Measurements from ENCODE around the gene ACAD8. TPM values are rescaled to one million over a fixed set of nuclear protein-coding genes. Genes with fewer than 3 reads are reported as not detected.

Gene ACAD8
- polyA plus RNA-seq, 1 of the 3 experiments (the other 2 are of a cell fraction): 29.8 TPM

- Histone ChIP-seq H3F3A (replicated peaks; ENCODE audit: insufficient read depth) (no peaks in the 10 kb centered on the region), H3K27ac (ENCODE audit: low read depth in 2 of 2, low read length in 1 of 2) (no peak overlapping the region), H3K36me3 (replicated peaks in 1 of 2; ENCODE audit: control insufficient read depth in 1 of 2, insufficient read depth in 2 of 2, low read length in 1 of 2) (peaks cover 23 to 25% of the 10 kb centered on the region in 2 experiments), H3K9me2 (no peaks in the 10 kb centered on the region), H2AFZ (ENCODE audit: low read depth) (peak overlapping the region; percentile 69; the same call in 1 of the 2 replicates), H3K4me2 (peak overlapping the region; percentile 88), H3K9ac (peak overlapping the region; percentile 65; the same call in 1 of the 2 replicates), H3K27me3 (ENCODE audit: insufficient read depth) (no peaks in the 10 kb centered on the region), H3K4me1 (ENCODE audit: control insufficient read depth in 1 of 2, insufficient read depth in 2 of 2, low read depth in 1 of 2, low read length in 1 of 2) (peaks cover 6 to 26% of the 10 kb centered on the region in 2 experiments; a peak in 3 of 4 replicates), H3K9me3 (no peaks in the 10 kb centered on the region), H3K4me3 (ENCODE audit: low read depth in 2 of 2, low read length in 1 of 2) (peak overlapping the region; percentile 79 to 94), H4K20me1 (ENCODE audit: insufficient read depth) (peaks cover 4% of the 10 kb centered on the region), H3K79me2 (ENCODE audit: insufficient read depth) (peaks cover 76% of the 10 kb centered on the region)
- CTCF ChIA-PET: interaction anchor here (1.0 to 2.9 kb wide), 3 partner anchors 12 to 22 kb away, joined by 3 to 13 read pairs (median 6); no protein-coding TSS in a partner anchor
- POLR2A ChIA-PET: interaction anchor here (1.0 kb wide), 1 partner anchor 155 kb away, joined by 3 read pairs; no protein-coding TSS in a partner anchor
- no peak for TF ChIP-seq RXRA (IDR thresholded peaks at IDR 0.05; ENCODE audit: borderline replicate concordance, low read depth)
- TF ChIP-seq ELF1 (IDR thresholded peaks at IDR 0.05): no peak
- no peak for TF ChIP-seq RFX5 (IDR thresholded peaks at IDR 0.05; ENCODE audit: low read length)
- no peak for TF ChIP-seq CHD2 (IDR thresholded peaks at IDR 0.05; ENCODE audit: low read length, partially characterized antibody)
- TF ChIP-seq IRF3 (IDR thresholded peaks at IDR 0.05; ENCODE audit: low read depth, low read length): no peak
- TF ChIP-seq GATA2 (CRISPR knock-in tag; IDR thresholded peaks at IDR 0.05): no peak
- no peak for TF ChIP-seq RCOR1 (IDR thresholded peaks at IDR 0.05; ENCODE audit: low read length)
- 1% methylated on average over 5 of the region's 5 CpGs for WGBS (ENCODE audit: low lambda C conversion rate)
- no peak for DNase-seq
Observed at GRCh38 chr11:134223121-134223520, 30.2 kb upstream of the ACAD8 start.

- peaks cover 80% of the 10 kb centered on the region for H3K79me2 ChIP-seq (ENCODE audit: insufficient read depth)
- CTCF ChIA-PET: interaction anchor here (0.6 to 2.9 kb wide), 6 partner anchors 11 to 178 kb away, joined by 3 to 13 read pairs (median 4); partner anchors contain the start of gene GLB1L3
- TF ChIP-seq SIN3A (IDR thresholded peaks at IDR 0.05; ENCODE audit: borderline replicate concordance, low read depth, low read length) (peak; percentile 84; the same call in 1 of the 2 replicates), EP300 (IDR thresholded peaks at IDR 0.05; ENCODE audit: borderline replicate concordance in 1 of 2, low read depth in 1 of 2, low read length in 1 of 2) (peak in 1 of 2 experiments; percentile 5; a peak in 1 of 4 replicates), MEF2A (IDR thresholded peaks at IDR 0.05; ENCODE audit: borderline replicate concordance, low read depth) (no peak), NFIC (IDR thresholded peaks at IDR 0.05; ENCODE audit: borderline replicate concordance) (no peak), POLR2AphosphoS5 (IDR thresholded peaks at IDR 0.05; ENCODE audit: low read depth, low read length) (peak; percentile 76), FOXM1 (IDR thresholded peaks at IDR 0.05; ENCODE audit: low read depth) (0 out of 2 replicates have a peak, but pooled peaks have one; percentile 17), GABPA (IDR thresholded peaks at IDR 0.05; ENCODE audit: low read depth) (peak; percentile 41), ELF1 (IDR thresholded peaks at IDR 0.05) (no peak; the same call in 1 of the 2 replicates), PBX3 (IDR thresholded peaks at IDR 0.05) (peak; percentile 16), RAD21 (IDR thresholded peaks at IDR 0.05; ENCODE audit: low read length) (no peak), TAF1 (IDR thresholded peaks at IDR 0.05; ENCODE audit: borderline replicate concordance, low read depth, low read length) (peak; percentile 75), IRF3 (IDR thresholded peaks at IDR 0.05; ENCODE audit: low read depth, low read length) (peak; percentile 65), MXI1 (IDR thresholded peaks at IDR 0.05; ENCODE audit: low read depth, low read length) (peak; percentile 93), CHD2 (IDR thresholded peaks at IDR 0.05; ENCODE audit: low read length, partially characterized antibody) (peak; percentile 27), RFX5 (IDR thresholded peaks at IDR 0.05; ENCODE audit: low read length) (peak; percentile 70), NRF1 (IDR thresholded peaks at IDR 0.05; ENCODE audit: low read depth, low read length) (peak; percentile 100), YY1 (IDR thresholded peaks at IDR 0.05; ENCODE audit: low read depth) (no peak; the same call in 1 of the 2 replicates), RCOR1 (IDR thresholded peaks at IDR 0.05; ENCODE audit: low read length) (no peak)
- TF ChIP-seq, protein P1, sequence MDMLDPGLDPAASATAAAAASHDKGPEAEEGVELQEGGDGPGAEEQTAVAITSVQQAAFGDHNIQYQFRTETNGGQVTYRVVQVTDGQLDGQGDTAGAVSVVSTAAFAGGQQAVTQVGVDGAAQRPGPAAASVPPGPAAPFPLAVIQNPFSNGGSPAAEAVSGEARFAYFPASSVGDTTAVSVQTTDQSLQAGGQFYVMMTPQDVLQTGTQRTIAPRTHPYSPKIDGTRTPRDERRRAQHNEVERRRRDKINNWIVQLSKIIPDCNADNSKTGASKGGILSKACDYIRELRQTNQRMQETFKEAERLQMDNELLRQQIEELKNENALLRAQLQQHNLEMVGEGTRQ (IDR thresholded peaks at IDR 0.05; ENCODE audit: borderline replicate concordance, low read depth, low read length): 0 out of 2 replicates have a peak, but pooled peaks have one; percentile 10
Observed at GRCh38 chr11:134223836-134224709, 29.3 kb upstream of the ACAD8 start, which contains the start of the genes NCAPD3 and VPS26B. TSS of gene NCAPD3 (minus strand) at chr11:134223967. CDS start at chr11:134223926, 41 bp downstream. TSS of gene VPS26B (plus strand) at chr11:134224671. CDS start at chr11:134225123, 452 bp downstream.

More at GRCh38 chr11:134223836-134224709, 29.3 kb upstream of the ACAD8 start, which contains the start of the genes NCAPD3 and VPS26B:
- H2AFZ ChIP-seq (ENCODE audit: low read depth): peak within 1 kb of the TSS; percentile 94
- H3F3A ChIP-seq (replicated peaks; ENCODE audit: insufficient read depth): no peaks in the 10 kb centered on the region
- peaks cover 6 to 32% of the 10 kb centered on the region in 2 experiments; a peak in 3 of 4 replicates for H3K4me1 ChIP-seq (ENCODE audit: control insufficient read depth in 1 of 2, insufficient read depth in 2 of 2, low read depth in 1 of 2, low read length in 1 of 2)
- DNase-seq: peak; percentile 99
- no peaks in the 10 kb centered on the region for H3K9me3 ChIP-seq
- no peaks in the 10 kb centered on the region for H3K27me3 ChIP-seq (ENCODE audit: insufficient read depth)
- peaks cover 12% of the 10 kb centered on the region for H4K20me1 ChIP-seq (ENCODE audit: insufficient read depth)
- peaks cover 16 to 23% of the 10 kb centered on the region in 2 experiments for H3K36me3 ChIP-seq (replicated peaks in 1 of 2; ENCODE audit: control insufficient read depth in 1 of 2, insufficient read depth in 2 of 2, low read length in 1 of 2)
- peak within 1 kb of the TSS; percentile 85 to 95 for H3K27ac ChIP-seq (ENCODE audit: low read depth in 2 of 2, low read length in 1 of 2)
- WGBS (ENCODE audit: low lambda C conversion rate): under 1% methylated on average over 35 of the region's 89 CpGs
- no peaks in the 10 kb centered on the region for H3K9me2 ChIP-seq
- H3K4me3 ChIP-seq (ENCODE audit: low read depth in 2 of 2, low read length in 1 of 2): peak within 1 kb of the TSS; percentile 79 to 94
- POLR2A ChIA-PET: interaction anchor here (0.6 to 1.2 kb wide), 8 partner anchors 8 to 156 kb away, joined by 3 to 7 read pairs (median 3); partner anchors contain the start of gene ACAD8
- peak within 1 kb of the TSS; percentile 78 for H3K9ac ChIP-seq
- H3K4me2 ChIP-seq: peak within 1 kb of the TSS; percentile 88

Measured in SK-N-SH (cell line).